HepG2 (cell line): ENCODE data around the gene HIRA. TPM values are rescaled to one million over a fixed set of nuclear protein-coding genes. Genes with fewer than 3 reads are reported as not detected.

ENCODE experiments used
- CCAR2 ChIP-seq: fragments of 200-400 bp; formaldehyde crosslinking; optimal IDR thresholded peaks from 2 replicates; pipeline ENCODE3; 2018; ENCODE audit warnings: low read depth, mild to moderate bottlenecking, low read length, moderate library complexity
- CSRNP2 ChIP-seq: sonication (generic); formaldehyde crosslinking; conservative IDR thresholded peaks from 2 replicates; pipeline ENCODE4 v1.8.0; 2022; ENCODE audit warnings: low read depth, missing genetic modification reagents
- E2F5 ChIP-seq: sonication (generic); formaldehyde crosslinking; conservative IDR thresholded peaks from 2 replicates; pipeline ENCODE4 v1.4.0; 2020; ENCODE audit warnings: missing genetic modification reagents
- HNRNPK ChIP-seq: fragments of 200-400 bp; formaldehyde crosslinking; IDR thresholded peaks from 2 replicates; pipeline ENCODE4 v1.6.1; 2018; ENCODE audit warnings: low read length, low read depth, moderate library complexity, mild to moderate bottlenecking; ENCODE audit not compliant: poor library complexity, severe bottlenecking
- MIXL1 ChIP-seq: IDR thresholded peaks from 2 replicates; pipeline ENCODE4 v1.6.1; 2016
- NFIC ChIP-seq: IDR thresholded peaks from 2 replicates; pipeline ENCODE4 v1.6.1; 2012; ENCODE audit warnings: mild to moderate bottlenecking, low read length, inconsistent platforms
- PAWR ChIP-seq: sonication (generic); formaldehyde crosslinking; IDR thresholded peaks from 2 replicates; pipeline ENCODE4 v1.4.0; 2020; ENCODE audit warnings: missing genetic modification reagents, mild to moderate bottlenecking, borderline replicate concordance
- STAT5B ChIP-seq: sonication (generic); formaldehyde crosslinking; IDR thresholded peaks from 2 replicates; pipeline ENCODE4 v1.4.0; 2020; ENCODE audit warnings: missing genetic modification reagents
- U2AF1 ChIP-seq: fragments of 200-400 bp; formaldehyde crosslinking; optimal IDR thresholded peaks from 2 replicates; pipeline ENCODE3; 2017; ENCODE audit warnings: mild to moderate bottlenecking, low read depth, low read length
- ZBTB46 ChIP-seq: sonication (generic); formaldehyde crosslinking; IDR thresholded peaks from 2 replicates; pipeline ENCODE4 v1.4.0; 2020; ENCODE audit warnings: mild to moderate bottlenecking, missing genetic modification reagents, borderline replicate concordance
- ZFAT ChIP-seq: sonication (generic); formaldehyde crosslinking; conservative IDR thresholded peaks from 2 replicates; pipeline ENCODE4 v1.8.1; 2023; ENCODE audit warnings: missing genetic modification reagents, inconsistent platforms
- ZNF407 ChIP-seq: sonication (generic); formaldehyde crosslinking; IDR thresholded peaks from one replicate; pipeline ENCODE4 v1.5.1; 2020; ENCODE audit warnings: mild to moderate bottlenecking, missing genetic modification reagents; ENCODE audit errors: not compliant biosample characterization
- ZNF446 ChIP-seq: sonication (generic); formaldehyde crosslinking; IDR thresholded peaks from 2 replicates; pipeline ENCODE4 v1.5.0; 2020; ENCODE audit warnings: mild to moderate bottlenecking, missing genetic modification reagents
- ZNF549 ChIP-seq: sonication (generic); formaldehyde crosslinking; IDR thresholded peaks from 2 replicates; pipeline ENCODE4 v1.5.0; 2020; ENCODE audit warnings: missing genetic modification reagents
- ZNF607 ChIP-seq: sonication (generic); formaldehyde crosslinking; IDR thresholded peaks from 2 replicates; pipeline ENCODE4 v1.5.1; 2020; ENCODE audit warnings: missing genetic modification reagents, mild to moderate bottlenecking, borderline replicate concordance
- ZNF780A ChIP-seq: sonication (generic); formaldehyde crosslinking; IDR thresholded peaks from 2 replicates; pipeline ENCODE4 v1.8.0; 2022; ENCODE audit warnings: mild to moderate bottlenecking, missing genetic modification reagents, moderate library complexity
- polyA plus RNA-seq, 8 experiments: library from polyadenylated mRNA; depleted of rRNA in 3 of 8; stranded (reverse) in 7 of 8; unstranded in 1 of 8; fragments of >200 nt; fragmentation: Illumina TruSeq in 4 of 8; extraction: Trizol in 4 of 8; gene quantifications; 2 replicates each; pipeline versions ENCODE4 v1.2.1 to v1.2.3, GENCODE V29; 2011 to 2016; ENCODE audit warnings: low read depth in 4 of 8, missing spikeins in 1 of 8, mixed read lengths in 1 of 8; ENCODE audit not compliant: insufficient read depth in 1 of 8
- total RNA-seq, 5 experiments: library from RNA; depleted of rRNA; stranded (reverse); fragments of >200 nt; fragmentation: Illumina TruSeq; extraction: Trizol; gene quantifications; 2 replicates each; pipeline ENCODE4 v1.2.3, GENCODE V29; 2016; ENCODE audit warnings: low read depth in 1 of 5

The HIRA gene
- total and polyA plus RNA-seq, 2 of the 13 experiments (the other 11 are each of a cell fraction or from before 2014, with no cell fraction given): 21.5 to 29.2 TPM

GRCh38 chr22:19447330-19448075 is 16.0 kb upstream of the HIRA start, which contains the start of gene C22orf39 (continued):
- TF ChIP-seq ZNF407 (CRISPR knock-in tag): peak; percentile 55
- TF ChIP-seq E2F5 (CRISPR knock-in tag): peak; percentile 90
- no peak for TF ChIP-seq STAT5B (CRISPR knock-in tag)
- no peak for TF ChIP-seq CSRNP2 (CRISPR knock-in tag)
- TF ChIP-seq U2AF1: no peak
- TF ChIP-seq ZNF446 (CRISPR knock-in tag): no peak; the same call in 1 of the 2 replicates
- TF ChIP-seq ZNF780A: no peak
- TF ChIP-seq PAWR: no peak
- no peak for TF ChIP-seq NFIC
- TF ChIP-seq ZNF607 (CRISPR knock-in tag): 0 out of 2 replicates have a peak, but pooled peaks have one; percentile 22
- TF ChIP-seq HNRNPK: peak; percentile 68
- 0 out of 2 replicates have a peak, but pooled peaks have one; percentile 41 for TF ChIP-seq ZFAT (CRISPR knock-in tag)
- TF ChIP-seq CCAR2: no peak
- no peak for TF ChIP-seq ZBTB46
- TF ChIP-seq MIXL1 (CRISPR knock-in tag): no peak
- no peak for TF ChIP-seq ZNF549 (CRISPR knock-in tag)
